Activated CD8-positive, alpha-beta memory T cell treated with anti-CD3 and anti-CD28 coated beads, Interleukin-2, amount 50 U/mL, for 4 hours (primary cell): ENCODE data around the gene DPP9.
A peak's percentile ranks its signal among the peaks of the same experiment; 100 is the strongest.
"Not testable (repeated sequence)": the region's sequence is repeated elsewhere in the genome, so short reads cannot be mapped to it uniquely, and the experiment has no call there.

Experiments
- DNase-seq: peaks from one replicate; pipeline ENCODE4 v3.0.0-alpha.2; 2020

Gene DPP9

DNA sequence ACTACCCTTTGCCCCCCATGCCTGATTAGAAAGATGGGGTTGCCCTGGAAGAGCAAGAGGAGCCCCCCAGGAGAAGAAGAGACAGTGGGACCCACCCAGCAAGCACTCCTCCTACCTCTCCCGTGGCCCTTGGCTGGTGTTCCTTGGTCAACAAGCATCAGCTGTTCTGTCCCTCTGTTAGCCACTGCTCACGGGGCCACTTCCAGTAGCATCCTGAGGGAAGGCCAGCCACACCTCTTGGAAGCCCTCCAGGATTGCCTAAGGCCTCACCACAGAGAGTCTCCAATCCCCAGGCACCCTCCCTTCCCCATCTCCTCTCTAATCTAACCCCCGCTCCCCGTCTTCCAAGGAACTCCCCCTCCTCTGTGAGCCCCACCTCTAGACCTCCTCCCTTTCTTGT, 15.1 kb upstream of the DPP9 start:
- DNase-seq: no peak

DNA sequence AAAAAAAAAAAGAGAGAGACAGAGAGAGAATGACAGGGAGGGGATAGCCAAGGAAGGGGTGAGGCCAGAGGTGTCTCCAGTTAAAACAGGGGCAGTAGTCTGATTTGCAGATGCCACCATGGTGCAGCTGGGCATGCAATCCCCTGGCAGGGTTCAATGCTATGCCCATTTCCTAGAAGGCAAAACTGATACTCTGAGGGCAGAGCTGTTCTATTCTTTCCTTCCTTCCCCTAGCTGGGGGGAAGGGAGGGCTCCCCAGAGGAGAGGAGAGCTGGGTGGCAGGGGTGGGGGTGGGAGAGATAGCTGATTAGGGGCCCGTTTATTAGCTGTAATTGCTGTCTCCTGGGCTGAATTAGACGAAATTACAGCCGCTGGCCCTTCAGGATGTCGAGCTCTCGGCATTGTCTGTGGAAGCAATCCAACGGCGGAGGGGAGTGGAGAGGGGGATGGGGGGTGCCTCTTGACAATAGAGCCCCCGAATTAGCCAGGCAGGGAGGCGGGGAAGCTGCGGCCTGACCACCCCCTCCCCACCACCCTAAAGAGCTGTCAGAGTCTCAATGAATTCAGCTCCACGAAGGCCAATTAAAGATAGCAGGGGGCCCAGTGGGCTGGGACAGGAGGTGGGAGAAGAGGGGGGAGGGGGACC, 14.4 kb upstream of the DPP9 start:
- DNase-seq: no peak

DNA sequence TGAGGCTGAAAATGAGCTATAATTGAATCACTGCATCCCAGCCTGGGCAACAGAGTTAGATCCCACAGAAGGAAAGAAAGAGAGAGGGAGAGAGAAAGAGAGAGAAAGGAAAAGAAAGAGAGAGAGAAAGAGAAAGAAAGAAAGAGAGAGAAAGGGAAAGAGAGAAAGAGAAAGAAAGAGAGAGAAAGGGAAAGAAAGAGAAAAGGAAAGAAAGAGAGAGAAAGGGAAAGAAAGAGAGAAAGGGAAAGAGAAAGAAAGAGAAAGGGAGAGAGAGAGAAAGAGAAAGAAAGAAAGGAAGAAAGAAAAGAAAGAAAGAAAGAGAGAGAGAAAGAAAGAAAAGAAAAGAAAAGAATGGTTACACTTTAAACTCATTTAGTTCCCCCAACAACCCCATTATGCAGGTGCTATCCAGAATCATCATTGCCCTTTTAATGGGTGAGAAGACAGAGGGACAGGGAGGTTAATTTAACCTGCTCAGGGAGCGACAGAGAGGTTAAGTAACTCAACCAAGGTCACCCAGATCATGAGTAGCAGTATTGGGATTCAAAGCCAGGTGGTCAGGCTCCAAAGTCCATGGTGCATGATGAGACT, 10.2 kb upstream of the DPP9 start:
- no peak for DNase-seq

DNA sequence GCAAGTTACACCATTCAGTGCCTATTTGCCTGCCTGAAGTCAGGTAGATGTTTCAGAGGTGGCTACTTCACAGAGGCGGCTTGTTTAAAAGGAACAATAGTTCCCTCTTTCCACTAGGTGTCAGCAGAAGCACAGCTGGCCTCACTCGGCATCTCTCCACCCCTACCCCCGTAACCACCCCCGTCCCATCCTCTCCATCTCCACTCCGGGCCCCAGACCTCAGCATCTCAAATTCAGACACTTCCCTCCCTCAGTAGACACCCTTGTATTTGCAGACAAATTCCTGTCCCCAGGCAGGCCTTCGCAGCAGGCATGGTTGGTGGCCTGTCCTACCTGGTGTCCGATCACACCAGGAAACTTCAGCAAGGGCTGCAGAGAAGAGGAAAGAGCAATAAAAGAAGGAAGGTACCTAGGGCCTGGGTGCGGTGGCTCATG, 9.1 kb upstream of the DPP9 start:
- DNase-seq: peak; percentile 36

DNA sequence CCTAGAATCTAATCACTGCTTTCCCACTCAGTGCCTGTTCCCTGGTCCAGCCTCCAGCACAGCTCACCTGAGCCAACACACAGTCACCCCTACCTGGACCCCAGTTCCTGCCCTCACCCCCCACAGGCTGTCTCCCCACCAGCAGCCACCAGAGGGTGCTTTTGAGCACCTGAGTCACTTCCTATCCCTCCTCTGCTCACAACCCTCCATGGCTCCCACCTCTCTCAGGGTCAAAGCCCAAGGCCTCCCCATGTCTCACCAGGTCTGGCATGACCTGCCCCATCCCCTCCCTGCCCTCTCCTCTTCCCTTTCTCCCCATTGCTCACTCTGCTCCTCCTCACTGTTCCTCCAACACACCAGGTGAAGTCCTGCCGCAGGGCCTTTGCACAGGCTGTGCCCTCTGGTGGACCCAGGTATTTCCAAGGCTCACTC, 7.1 kb upstream of the DPP9 start:
- DNase-seq: peak; percentile 66

DNA sequence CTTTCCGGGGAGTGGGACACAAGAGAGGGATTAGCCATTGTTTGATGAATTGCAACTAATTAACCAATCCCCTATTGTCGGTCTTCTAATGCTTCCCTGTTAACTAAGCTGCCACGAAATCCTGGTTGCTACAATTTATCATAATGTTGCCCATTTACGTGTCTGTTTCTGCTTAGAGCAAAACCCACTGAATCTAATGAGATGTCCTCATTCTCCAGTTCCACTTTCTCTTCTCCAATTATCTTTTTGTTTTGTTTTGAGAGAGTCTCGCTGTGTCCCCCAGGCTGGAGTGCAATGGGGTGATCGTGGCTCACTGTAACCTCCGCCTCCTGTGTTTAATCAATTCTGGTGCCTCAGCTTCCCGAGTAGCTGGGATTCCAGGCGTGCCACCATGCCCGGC, 5.2 kb upstream of the DPP9 start:
- no peak for DNase-seq

DNA sequence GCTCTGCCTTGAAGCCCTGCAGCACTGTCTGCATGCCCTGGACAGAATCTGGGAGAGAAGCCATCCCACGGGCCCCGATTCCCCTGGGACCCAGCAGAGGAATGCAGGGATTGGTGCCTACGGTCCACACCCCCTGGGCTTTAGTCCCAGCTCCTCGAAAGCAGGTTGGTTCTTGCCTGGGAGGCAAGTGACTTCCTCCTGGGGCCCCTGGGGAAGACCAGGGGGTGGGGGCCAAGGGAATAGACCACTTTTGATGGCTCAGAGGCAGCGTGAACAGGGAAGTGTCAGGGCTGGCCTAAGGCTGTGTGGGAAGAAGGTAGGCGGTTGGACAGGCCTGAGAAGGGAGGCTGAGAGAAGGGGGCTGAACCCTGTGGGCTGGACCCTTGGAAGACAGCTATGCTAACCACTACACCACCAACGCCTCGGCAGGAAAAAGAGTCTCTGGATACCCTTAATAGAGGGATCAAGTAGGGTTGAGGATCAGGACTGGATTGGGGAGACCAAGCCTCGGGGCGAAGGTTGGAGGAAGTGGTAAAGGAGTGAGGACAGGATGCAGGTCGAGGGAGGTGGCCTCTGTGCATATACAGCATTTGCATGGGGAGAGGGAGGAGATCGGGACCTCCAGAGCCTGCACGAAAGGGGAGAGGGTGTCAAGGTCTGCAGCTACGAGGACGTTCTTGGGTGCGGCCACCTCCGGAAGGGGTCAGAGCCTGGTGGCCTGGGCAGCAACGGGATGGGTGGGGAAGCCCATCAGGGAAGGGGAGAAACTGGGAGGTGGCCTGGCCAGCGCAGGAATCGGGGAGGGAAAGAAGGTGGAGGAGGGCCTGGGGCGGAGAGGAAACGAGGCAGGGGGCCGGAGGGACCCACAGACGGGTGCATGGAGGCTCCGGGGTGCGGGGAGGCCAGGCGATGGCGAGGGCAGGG, 709 bp downstream of the DPP9 start:
- no peak for DNase-seq

DNA sequence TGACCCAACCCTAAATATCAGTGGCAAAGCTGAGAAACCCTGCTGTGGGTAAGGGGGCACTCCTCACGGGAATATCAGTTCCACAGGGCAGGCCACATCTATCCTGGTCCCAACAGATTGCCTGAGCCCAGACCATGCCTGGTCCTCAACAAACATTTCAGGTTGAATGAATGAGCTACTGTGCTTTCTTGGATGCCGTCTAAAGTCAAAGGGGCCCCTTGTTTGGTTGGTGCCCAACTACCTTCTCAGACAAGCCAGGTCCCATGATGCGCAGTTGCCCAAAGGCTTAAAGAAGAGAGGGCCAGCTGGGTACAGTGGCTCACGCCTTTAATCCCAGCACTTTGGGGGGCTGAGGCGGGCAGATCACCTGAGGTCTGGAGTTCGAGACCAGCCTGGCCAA, 2.4 kb downstream of the DPP9 start:
- no peak for DNase-seq

DNA sequence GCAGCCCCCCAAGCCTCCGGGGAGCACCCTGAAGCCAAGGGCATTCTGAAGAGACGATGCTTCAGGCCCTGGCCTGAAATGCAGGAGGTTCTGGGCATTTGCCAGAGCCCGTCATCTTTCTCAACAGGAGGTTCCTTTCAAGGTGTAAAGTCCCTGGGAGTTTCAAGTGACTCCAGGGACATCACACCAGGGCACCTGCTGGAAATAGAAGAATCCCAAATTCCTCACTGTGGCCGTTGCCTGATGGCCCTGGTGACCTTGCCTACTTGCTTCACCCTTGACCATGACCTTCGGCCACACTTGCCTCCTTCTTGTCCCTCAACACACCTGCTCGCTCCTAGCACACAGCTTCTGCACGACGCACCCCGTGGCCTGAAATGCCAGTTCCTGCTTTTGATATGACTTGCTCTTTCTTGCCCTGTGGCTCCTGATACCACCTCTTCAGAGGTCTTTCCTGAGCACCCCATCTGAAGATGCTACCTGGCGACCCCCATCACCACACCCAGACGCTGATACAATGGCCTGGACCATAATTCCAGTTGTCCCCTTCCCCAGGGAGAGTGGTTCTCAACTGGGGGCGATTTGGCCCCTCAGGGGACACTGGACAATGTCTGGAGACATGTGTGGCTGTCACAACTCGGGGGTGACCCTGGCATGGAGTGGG, 3.5 kb downstream of the DPP9 start:
- DNase-seq: no peak

DNA sequence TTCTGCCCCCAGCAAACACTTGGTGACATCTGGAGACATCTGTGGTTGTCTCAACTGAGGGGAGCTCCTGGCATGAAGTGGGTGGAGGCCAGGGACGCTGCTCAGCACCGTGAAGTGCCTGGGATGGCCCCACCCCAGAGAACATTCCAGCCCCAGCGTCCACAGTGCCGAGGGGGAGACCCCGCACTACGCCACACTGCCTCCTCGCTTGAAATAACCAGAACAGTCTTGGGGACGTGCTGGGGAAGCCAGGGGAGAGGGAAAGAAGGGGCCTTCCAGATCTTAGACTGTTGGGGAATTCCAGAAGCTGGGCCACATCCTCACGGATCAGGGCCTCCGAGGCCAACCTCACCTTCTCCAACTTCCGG, 4.2 kb downstream of the DPP9 start:
- DNase-seq: no peak

DNA sequence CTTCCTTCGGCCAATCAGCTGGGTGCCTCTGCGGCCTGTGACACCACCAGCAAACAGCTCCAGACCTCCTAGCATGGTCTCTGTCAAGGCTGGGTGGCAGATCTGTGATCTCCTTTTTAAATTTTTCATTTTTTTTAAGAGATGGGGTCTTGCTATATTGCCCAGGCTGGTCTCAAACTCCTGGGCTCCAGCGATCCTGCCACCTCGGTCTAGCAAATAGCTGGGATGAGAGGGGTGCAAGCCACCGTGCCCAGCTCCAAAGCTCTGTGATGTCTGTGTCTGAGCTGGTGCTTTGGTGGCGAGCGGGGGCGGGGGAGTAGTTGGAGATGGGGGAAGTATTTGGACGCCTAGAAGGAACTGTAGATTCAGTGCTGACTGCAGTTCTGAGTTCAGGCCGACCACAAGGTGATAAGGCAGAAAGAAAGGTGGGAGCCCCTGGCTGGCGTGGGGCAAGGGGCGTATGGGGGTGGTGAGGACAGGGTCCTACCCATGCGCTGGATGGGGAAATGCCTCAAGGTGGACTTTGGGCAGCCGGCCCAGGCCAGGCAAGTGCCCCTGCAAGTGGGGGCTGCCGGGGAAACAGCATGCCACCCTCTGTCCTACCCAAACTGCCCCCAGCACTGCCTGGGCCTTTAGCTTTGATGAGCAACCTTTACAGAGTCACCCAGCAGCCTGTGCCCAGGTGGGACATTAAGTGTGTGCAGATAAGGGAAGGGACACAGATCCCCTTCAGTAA, 5.5 kb downstream of the DPP9 start:
- DNase-seq: no peak

DNA sequence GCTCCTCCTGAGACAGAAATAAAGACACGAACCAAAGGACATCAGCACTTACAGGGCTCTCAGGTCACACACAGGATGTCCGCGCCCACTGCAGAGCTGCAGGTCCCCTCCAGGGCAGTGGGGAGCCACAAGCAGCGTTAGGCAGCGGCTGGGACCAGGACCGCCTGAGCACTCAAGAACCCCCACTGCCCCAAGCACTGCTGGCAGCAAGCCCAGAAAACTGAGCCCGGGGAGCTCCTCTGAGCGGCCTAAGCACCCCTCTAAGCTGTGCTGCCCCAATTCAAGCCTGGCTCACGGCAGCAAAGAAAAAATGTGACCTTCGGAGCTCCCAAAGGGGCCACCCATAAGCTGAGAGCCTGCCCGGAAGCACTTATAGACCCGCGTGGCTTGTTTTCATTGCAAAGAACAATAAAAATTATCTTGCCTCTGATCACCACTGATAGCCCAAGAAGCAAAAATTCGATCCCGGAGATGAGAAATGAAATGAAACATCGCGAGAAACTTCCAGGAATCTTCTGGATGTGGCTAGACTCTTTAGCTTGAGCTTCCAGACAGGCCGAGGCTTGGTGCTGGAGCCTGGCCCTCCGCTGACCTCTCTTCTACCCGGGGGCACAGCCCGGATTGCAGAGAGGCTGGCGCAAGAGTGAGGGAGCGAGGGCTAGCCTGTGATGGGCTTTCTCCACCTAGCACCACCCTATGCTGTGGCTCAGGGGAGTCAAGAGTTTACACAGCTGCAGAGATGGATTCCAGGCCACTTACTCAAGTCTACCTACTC, 6.3 kb downstream of the DPP9 start:
- DNase-seq: no peak

DNA sequence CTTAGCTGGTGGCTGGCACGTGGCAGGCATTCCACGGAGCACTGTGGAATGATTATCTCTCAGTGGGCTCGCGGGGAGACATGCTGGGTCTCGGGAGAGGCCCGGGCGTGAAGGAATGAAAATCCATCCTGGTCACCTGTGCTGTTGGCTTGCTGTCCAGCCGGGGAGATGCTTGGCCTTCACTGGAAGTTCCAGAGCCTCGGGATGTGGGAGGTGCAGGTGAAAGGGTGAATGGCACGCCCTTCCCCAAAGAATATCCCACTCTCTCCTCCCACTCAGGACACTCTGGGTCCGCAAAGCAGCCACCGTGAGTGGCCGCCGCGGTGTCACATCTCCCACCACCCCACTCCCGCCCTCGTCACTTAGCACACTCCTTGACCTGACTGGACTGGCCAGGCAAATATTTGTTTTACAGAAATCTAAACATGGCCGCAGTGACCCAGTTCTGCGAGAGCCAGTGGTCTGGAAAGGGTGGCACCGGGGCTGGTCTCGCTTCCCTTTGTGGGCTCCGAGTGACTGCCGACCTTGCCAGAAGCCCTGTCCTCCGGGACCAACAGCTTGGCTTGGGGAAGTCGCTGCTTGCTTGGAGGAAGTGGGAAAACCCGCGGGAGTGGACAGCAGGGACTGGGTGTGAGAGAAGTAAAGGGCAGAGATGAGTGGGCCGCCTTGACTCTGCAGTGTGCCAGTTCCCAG, 8.0 kb downstream of the DPP9 start:
- DNase-seq: no peak

DNA sequence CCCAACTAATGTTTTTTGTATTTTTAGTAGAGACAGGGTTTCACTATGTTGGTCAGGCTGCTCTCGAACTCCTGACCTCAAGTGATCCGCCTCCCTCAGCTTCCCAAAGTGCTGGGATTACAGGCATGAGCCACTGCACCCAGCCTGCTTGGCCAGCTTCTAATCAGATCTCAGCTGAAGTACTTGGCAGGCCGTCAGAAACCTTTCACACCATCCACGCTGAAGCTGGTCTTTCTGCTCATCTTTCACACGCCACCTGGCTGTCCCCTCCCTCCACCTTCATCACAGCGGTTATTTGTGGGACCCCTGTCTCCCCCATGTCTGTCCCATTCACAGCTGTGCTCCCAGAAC, 8.5 kb downstream of the DPP9 start:
- DNase-seq: not testable (repeated sequence)

DNA sequence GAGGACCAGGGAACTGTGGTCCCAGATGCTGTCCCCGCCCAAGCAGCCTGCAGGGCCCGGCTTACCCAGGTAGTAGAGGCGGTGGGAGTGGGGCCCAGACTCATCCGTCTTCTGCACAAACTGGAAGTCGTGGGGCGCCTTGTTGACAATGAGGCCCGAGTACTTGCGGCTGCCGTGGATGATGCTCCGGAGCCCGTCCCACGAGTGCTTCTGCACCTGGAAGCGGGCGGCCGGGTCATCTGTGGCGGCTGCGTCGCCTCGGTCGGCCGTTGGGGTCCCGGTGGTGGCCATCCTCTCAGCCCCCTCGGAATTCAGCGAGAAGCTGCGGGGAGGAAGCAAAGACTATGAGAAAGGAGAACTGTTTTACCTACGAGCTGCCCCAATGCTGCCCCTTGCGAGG, 9.6 kb downstream of the DPP9 start:
- DNase-seq: no peak

DNA sequence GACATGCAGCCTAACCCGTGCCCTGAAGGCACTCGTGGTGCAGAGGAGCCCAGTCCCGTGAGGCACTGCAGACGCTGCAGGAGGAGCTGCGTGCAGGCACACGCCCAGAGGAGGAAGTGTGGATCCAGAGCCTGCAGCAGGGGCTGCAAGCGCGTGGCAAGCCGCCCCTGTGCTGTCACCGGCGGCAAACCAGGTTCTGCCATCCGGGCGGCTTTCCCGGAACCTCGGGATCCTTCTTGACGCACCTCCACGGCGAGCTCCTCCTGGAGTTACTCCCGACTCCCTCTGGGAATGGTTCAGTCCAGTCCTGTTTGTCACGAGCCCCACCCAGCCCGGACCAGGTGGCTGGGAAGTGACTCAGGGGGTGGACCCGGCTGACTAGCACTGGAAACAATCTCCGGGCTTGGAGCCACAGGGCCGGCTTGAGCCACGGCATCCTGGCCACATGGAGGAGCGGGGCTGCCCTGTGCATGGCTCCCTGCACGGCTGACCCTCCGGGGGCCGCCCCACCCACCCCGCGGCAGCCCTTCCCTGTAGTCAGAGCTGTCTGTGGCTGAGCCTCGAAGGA, 10.2 kb downstream of the DPP9 start:
- no peak for DNase-seq

DNA sequence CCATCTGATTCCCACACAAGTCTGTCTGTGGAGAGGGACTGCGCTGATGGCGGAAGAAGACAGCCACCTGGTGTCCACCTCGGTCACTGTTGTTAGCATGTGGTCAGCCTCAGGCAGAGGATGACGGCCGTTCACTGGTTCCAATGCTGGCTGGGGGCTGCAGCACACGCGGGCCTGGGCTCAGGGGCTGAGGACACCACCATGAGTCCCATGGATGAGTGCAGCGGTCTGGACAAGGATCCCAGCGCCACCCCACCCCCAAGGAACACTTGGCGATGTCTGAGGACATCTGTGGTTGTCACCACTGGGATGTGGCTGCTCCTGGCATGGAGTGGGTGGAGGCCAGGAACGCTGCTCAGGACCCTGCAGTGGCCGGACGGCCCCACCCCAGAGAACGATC, 10.9 kb downstream of the DPP9 start:
- no peak for DNase-seq

DNA sequence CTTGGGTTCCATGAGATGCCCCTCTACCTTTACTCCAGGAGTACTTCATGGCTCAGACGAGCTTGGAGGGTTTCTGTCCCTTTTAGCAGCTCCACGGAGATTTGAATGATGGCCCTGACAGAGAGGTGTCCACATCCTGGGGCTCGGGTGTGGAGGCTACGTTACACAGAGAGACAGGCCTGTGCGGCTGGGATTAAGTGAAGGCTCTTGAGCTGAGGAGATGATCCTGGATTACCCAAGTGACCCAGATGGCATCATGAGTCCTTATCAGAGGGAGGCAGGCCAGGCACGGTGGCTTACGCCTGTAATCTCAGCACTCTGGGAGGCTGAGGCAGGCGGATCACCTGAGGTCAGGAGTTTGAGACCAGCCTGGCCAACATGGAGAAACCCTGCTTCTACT, 12.4 kb downstream of the DPP9 start:
- DNase-seq: no peak

DNA sequence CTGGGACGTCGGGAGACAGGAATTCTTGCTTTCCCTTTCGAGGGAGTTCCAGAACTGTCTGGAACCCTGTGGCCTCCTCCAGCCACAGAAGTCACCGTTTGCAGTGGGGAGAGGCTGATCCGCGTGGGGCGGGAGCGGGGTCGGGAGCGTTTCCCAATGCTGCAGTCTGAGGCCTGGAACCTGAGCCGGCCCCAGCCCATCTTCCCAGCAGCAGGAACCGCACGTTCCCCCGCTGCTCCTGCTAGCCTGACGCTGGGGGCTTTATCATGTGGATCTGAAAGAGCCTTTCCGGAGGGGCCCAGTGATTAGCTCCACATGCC, 13.4 kb downstream of the DPP9 start:
- no peak for DNase-seq

DNA sequence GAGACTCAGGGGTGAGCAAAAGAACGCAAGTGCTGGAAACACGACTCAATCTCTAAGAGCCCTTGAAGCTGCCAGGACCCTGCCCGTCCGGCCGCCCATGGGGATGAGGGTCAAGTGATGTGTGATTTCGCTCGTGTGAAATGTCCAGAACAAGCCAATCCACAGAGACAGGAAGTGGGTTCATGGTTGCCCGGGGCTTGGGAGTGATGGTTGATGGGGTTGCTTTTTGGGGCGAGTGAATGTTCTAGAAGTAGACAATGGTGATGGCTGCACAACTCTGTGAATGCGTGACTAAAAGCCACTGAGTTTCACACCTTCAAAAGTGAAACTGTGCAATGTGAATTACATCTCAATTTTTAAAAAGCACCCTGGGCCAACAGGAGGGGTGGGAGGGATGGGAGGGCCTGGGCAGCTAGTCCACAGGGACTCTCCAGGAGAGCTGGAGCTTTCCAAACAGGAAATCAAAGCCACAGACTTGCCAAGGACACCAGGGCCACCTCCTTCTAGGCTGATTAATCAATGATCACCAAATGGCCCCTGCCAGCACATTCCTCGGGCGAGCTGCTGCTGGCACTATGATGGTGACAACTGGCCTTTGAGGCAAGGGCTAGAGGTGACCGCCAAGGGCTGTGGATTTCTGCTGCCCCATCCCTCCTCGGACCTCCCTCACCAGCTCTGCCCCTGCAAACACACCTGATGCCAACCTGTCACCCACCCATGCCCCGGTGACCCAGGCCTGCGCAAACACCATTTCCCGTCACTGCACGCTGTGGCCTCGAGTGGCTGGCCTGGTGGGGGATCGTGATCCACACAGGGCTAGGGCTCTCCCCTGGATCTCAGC, 14.0 kb downstream of the DPP9 start:
- no peak for DNase-seq
